Renal cortical epithelial cell (primary cell): ENCODE results near the gene PGC. TPM values are rescaled to one million over a fixed set of nuclear protein-coding genes. Genes with fewer than 3 reads are reported as not detected.

Experiments used
- DNase-seq: peaks from one replicate; pipeline ENCODE4 v3.0.0-alpha.2; 2011; ENCODE audit warnings: low read depth
- total RNA-seq: library from RNA; depleted of rRNA; stranded (reverse); fragments of >200 nt; gene quantifications from 2 replicates; pipeline ENCODE4 v1.2.3, GENCODE V29; 2014

The PGC gene
- total RNA-seq, 1 donor from 2014 or later: not detected

DNA sequence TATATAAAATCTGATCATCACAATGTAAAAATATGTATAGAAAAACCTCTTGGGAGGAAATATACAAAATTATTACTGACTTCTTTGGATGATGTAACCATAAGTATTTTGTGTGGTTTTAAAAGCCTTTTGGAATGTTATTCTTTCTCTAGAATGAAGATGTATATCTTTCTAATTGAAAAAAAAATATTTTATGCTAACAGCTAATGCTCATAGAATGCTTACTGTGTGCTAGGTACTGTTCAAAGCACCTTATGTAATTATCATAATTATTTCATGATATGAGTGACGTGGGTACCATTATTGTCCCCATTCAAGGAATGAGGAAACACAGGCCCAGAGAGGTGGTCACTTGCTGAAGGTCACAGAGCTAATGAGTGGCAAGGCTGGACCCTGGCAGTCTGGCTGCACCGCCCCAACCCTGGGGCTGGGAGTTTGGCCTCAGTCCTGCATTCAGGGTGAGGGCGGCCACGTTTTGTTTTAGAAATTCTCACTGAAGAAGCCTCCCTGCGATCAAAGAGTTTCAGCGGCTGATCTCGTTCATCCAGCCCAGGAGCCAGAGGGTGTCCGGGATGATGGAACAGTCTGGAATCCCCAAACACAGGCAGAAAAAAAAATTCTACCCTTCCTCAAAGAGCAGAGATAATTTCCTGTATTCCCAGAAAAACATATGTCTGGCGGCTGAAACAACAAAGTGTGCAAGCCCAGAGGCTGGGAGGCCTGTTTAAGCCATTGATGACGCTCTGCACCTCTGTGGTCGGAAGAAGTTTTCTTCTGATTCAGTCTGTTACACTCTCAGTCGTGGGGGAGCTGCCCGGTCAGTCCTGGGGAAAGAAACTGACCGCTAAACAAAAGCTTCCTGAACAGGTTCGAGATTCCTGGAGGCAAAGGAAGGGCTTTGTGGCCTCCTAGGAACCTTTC, 49.1 kb downstream of the PGC start:
- peak; percentile 45 for DNase-seq

DNA sequence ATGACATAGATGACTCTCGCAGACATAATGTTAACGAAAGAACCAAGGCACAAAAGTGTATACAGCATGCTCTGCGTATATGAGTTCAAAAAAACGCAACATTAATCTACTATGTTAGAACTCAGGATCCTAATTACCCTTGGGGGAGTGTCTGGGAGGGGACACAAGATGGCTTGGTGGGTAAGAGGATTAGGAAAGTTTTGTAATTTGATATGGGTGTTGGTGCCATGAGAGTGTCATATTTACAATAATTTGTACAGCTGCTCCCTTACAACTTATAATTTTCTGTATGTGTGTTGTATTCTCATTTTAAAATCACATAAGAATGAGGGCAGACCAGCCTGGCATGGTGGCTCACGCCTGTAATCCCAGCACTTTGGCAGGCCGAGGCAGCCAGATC, 50.4 kb downstream of the PGC start:
- DNase-seq: no peak

DNA sequence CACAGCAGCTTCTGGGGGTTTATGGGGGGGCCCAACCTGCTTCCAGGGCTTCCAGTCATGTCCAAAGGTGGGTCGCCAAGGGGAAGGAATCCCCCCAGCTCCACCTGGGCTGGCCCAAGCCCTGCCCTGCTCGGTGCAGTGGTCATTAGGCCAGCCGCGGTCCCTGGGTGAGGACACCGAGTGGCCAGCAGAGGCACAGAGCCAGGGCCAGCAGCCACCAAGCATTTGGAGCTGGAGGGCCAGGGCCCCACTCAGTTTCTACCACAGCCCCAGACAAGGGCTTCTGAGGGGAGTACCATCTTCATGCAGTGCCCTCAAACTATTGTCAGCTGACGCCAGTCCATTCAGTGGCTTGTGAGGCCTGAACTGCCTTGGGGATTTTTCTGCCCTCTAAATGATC, 51.4 kb downstream of the PGC start:
- no peak for DNase-seq

DNA sequence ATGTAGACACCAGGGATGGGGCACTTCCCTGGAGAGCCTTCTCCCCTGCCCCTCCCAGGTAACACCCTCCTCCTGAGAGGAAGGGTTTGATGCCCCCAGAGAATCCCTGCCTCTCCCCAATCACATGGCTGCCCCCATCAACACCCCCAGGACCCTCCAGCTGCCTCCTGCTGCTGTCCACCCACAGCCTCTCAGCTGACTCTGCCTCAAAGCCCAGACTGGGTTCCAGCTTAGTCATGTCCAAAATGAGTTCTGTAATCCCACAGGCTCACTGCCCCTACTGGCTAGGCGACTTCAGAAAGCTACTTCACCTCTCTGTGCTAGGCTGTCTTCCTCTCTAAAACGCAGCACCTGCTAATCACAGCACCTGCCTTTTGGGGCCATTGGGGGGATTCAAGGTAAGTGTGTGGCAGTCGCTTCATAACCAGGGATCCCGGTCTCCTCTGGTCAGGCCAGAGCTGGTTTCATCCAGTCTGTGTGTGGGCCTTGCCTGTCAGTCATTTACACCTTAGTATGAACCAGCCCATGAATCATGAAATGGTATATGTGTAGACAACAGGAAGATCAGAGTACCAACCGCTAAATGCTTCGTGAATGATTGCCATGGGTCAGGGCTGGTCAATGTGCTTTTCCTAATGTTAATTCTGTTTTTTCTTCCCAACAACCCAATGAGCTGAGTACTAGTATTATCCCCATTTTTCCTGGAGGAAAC, 52.2 kb downstream of the PGC start:
- DNase-seq: peak; percentile 58

DNA sequence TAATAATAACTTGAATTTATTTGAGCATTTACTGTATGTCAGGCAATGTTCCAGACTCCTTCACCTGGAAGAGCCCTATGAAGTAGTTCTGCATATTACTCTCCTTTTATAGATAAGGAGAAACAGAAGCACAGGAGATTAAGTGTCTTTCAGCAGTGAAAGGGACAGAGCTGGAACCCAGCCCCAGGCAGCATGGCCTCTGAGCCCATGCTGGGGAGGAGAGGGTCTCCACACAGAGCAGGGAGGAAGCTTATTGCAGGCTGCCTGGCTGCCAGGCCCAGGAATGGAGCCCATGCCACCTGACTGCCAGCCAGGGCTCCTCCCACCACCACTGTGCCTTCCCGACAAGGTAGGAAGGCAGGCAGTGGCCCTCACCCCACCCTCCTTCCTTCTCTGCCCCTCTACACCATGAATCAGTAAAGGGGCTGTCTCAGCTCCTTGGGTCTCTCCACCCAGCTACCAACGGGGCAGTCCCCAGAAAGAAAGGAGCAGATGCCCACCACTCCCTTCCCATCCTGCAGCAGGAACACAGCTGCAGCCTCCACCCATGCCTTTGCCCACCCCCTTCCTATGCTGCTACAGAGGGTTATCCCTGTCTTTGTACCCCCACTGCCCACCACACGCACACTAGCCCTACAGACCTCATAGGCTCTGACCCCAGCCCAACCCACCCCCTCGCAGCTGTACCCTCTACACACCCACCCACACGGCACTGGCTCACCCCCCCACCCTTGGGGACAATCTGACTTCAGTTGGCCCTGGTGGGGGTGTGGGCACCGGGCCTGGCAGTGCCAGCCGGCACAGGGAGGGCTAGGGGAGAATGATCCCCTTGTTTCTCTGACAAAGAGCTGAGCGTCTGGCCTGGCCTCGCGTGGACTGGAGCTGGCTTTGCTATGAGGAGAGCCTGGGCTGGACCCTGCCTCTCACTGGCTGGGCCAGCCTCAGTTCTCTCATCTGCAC, 53.6 kb downstream of the PGC start:
- DNase-seq: no peak

DNA sequence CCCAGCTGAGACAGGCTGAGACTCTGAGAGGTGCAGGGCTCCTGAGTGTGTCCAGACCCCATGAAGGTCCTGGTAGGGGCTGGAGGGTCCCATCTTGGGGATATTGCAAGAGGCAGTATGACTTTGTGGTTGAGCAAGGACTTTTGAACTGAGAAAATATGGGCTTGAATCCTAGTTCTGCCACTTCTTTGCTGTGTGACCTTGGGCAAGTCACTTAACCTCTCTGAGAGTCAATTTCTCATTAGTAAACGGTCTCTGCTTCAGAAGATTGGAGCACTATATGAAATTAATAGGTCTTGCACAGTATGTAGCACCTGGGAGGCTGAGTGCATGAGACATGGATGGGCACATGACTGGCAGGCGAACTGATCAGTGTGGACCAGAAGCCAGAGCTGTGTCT, 54.5 kb downstream of the PGC start:
- no peak for DNase-seq

DNA sequence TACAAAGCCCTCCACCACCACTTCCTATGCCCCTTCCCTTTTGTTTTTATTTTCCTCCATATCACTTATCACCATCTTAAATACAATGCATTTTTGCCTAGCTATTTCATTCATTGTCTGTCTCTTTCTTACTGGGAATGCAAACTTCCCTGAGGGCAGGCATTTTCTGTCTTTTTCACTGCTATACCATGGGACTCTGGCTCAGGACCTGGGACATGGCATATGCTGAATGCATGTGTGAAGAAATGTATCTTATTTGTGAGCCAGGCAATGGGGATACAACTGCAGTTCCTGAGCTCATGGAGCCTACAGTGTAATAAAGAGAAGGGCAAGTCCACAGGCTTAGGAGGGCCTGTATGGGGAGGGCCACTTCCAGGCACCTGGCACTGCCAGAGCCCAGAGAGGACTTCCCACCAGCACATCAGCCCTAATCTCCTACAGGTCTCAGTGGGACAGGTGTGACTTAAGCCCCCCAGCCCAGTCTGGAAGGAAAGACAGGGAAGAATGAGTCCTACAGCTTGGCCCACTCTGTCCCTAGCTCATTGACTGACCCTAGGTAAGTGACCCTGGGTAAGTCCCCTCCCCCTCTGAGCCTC, 55.0 kb downstream of the PGC start:
- no peak for DNase-seq

DNA sequence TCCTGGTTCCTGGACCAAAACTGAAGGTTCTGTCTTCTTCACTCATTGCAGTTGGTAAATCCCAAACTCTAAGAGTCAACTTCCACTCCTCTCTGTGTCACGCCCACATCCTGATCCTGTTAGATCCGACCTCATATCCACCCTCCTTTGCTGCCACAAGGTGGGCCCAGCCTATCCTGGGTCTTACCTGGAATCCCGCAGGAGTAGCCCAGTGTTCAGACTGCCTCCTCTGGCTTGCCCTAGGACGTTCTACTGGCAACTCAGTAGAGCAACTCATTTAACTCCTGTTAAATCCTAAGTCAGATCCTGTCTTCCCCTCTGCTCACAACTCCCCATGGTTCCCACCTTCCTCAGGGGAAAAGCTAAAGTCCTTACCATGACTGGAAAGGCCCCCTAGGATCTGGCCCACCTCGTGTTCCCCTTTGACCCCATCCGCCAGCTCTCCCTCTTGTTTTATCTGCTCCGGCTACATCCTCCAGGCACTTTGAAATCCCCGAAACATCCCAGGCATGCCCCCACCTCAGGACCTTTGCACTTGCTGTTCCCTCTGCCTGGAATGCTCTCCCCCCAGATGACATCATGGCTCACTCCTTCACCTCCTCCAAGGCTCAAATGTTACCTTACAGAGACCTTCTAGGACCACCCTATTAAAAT, 55.6 kb downstream of the PGC start:
- DNase-seq: no peak

DNA sequence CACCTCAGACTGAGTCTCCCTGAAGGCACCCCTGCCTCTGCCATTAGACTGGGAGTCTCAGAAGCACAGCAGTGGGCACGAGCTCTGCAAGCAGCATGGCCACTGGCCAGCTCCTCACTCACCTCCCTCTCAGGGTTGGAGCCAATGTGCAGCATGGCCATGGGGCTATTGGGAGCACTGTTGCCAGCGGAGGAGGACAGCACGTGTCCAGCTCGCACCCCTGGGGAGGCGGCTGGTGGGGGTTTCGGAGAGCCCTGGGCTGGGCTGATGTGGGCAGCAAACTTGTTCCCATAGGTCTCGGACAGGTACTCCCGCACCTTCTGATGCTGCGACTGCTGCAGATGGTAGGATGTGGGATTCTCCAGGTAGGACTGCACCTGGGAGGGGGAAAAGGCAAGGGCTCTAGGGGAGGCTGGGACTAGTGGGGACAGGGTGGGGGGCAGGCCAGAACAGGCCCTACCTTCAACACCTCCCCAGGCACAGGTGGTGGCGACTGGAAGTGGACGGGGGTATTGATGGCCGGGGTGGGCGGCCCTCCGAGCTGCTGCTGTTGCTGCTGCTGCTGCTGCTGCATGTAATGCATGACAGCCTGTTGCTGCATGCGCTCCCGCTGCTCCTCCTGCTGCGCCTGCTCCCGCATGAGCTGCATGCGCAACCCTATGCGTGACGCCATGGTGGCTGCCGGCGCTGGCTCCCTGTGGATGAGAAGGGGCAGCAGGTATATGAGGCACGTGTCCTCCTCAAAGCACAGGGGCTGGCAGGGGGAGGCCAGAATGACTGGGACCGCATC, 56.5 kb downstream of the PGC start:
- DNase-seq: no peak

DNA sequence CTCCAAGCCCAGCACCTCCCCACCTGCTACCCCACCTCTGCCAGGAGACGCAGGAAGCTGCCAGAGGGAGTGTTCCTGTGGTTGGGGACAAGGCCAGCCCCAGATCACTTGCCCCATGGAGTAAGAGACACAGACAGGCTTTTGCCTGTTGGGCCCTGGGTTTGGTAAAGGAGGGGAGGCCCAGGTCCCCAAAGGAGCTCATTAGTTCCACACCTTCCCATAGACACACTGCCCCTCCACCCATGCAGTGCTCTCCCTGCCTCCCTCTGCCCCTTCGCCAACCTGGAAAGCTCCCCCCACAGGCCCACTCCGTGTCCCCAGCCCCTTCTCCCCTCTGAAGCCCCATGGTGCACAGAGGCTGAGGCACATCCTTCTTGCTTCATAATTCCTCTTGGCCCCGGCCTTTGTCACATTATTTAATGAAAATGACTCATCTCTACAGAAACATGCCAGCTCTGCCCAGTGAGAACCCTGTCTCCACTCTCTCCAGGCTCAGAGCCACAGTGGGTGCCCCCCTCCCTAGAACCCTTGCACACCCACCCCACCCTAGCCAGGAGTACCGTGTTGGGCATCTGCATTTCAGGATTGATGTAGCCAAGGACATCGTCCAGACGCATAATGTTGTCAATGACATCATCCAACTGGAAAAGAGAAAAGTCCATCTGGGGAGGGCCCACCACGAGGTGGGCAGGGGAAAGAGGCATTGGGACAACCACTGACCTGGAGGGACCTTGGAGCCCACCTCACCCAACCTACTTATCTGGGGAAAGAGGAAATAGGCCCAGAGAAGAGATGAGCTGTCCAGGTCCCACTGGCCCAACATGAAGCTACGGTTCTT, 57.8 kb downstream of the PGC start:
- peak; percentile 13 for DNase-seq

DNA sequence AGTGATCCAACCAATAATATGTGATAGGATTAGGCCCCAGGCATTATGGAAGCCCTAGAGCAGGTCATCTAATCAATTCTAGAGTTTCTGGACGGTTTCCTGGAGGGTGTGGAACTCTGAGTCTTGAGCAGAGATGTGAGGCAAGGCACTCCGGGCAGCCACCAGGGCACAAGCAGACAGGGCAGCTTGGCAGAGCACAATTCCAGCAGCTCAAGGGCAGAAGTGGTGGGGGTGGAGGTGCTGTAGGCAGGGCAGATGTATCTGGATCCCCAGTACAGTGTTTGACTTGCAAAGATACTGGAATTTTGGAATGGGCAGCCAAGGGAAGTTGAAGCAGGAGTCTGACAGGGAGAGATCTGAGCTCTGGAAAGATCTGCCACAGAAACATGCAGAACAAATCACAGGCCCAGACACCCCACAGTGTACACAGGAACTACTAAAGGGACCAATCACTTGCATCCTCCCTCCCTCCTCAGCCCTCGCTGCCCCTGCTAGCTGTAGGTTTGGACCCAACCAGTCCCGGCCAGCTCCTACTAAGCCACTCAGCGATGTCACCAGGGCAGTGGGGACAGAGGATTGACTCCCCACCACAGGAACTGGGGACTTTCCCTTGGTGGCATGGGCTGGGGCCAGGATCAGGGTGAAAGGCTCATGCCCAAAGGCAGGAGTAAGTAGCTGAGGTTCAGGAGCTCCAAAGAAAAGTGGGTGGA, 58.8 kb downstream of the PGC start:
- no peak for DNase-seq

DNA sequence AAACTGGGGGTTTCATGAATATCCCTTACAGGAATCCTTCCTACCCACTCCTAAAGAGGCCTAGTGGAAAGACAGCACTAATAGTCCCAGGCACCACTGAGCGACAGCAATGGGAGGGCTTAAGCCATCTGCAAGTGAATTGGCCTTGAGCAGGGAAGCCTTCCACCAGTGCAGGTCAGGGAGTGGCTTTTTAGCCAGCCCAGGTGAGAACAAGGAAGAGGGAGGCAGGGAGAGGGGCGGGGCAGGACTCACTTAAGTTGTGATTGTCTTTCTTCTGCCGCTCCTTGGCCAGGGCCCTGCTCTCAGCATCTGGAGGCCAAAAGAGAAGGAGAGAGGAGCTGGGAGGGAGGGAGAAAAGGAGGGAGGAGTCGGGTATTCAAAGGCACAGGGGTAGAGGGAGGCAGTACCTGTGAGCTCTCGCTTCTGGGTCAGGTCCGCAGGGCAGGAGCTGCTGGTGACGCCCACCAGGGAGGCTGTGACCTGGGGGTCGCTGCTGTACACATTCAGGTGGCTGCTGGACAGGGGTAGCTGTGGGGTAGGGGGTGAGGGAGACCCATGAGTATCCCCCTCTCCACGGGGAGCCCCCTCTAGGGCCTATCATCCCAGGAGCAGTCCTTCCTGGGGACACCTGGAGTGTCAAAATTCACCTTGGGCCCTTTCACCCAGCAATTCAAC, 59.6 kb downstream of the PGC start:
- no peak for DNase-seq

Other genes with a start within 250 kb of the PGC start
- 1.9 and 8.0 TPM in 2 replicates for gene FOXP4, start 201.0 kb downstream of the PGC start, total RNA-seq
- 3.4 and 20.0 TPM in 2 replicates for gene MDFI, start 108.9 kb downstream of the PGC start, total RNA-seq
- 5.2 and 14.7 TPM in 2 replicates for gene TFEB, start 11.8 kb downstream of the PGC start, total RNA-seq
- gene FRS3, start 32.5 kb upstream of the PGC start, total RNA-seq: 0.35 and 2.0 TPM in 2 replicates
- 0.52 and 1.7 TPM in 2 replicates for gene PRICKLE4, start 33.4 kb upstream of the PGC start, total RNA-seq
- 60.7 and 96.6 TPM in 2 replicates for gene TOMM6, start 40.3 kb upstream of the PGC start, total RNA-seq
- gene USP49, start 148.0 kb upstream of the PGC start, total RNA-seq: 0.87 and 6.3 TPM in 2 replicates
- 39.2 and 42.5 TPM in 2 replicates for gene MED20, start 173.7 kb upstream of the PGC start, total RNA-seq
- gene BYSL, start 174.1 kb upstream of the PGC start, total RNA-seq: 12.5 and 31.4 TPM in 2 replicates
- gene CCND3, start 194.4 kb upstream of the PGC start, total RNA-seq: 54.9 and 113 TPM in 2 replicates